NB4 (cell line): ENCODE measurements around the gene ZNF480.
"Not testable (repeated sequence)": the region's sequence is repeated elsewhere in the genome, so short reads cannot be mapped to it uniquely, and the experiment has no call there.

Source experiments
- DNase-seq: peaks from one replicate; pipeline ENCODE4 v3.0.0; 2010; ENCODE audit warnings: low read depth
- H3K4me3 ChIP-seq: one replicate; pipeline ENCODE4 v1.5.1; 2011; ENCODE audit warnings: mild to moderate bottlenecking, low read depth, low read length, moderate library complexity
- MAX ChIP-seq: IDR thresholded peaks from 2 replicates; pipeline ENCODE4 v1.6.1; 2011; ENCODE audit warnings: low read depth, low read length
- MYC ChIP-seq: IDR thresholded peaks from 2 replicates; pipeline ENCODE4 v1.6.1; 2011; ENCODE audit warnings: low read depth, low read length
- POLR2A ChIP-seq: IDR thresholded peaks from 2 replicates; pipeline ENCODE4 v1.6.1; 2011; ENCODE audit warnings: mild to moderate bottlenecking; ENCODE audit not compliant: insufficient read length; ENCODE audit errors: extremely low read depth
- TF ChIP-seq, protein P1 (sequence below): IDR thresholded peaks from one replicate; pipeline ENCODE4 v1.5.1; 2012; ENCODE audit warnings: low read depth, low read length

ZNF480 gene

GRCh38 chr19:52335768-52336116 is 38.8 kb downstream of the ZNF480 start:
- TF ChIP-seq MAX, result no peak
- TF ChIP-seq POLR2A, result no peak
- TF ChIP-seq, protein P1, sequence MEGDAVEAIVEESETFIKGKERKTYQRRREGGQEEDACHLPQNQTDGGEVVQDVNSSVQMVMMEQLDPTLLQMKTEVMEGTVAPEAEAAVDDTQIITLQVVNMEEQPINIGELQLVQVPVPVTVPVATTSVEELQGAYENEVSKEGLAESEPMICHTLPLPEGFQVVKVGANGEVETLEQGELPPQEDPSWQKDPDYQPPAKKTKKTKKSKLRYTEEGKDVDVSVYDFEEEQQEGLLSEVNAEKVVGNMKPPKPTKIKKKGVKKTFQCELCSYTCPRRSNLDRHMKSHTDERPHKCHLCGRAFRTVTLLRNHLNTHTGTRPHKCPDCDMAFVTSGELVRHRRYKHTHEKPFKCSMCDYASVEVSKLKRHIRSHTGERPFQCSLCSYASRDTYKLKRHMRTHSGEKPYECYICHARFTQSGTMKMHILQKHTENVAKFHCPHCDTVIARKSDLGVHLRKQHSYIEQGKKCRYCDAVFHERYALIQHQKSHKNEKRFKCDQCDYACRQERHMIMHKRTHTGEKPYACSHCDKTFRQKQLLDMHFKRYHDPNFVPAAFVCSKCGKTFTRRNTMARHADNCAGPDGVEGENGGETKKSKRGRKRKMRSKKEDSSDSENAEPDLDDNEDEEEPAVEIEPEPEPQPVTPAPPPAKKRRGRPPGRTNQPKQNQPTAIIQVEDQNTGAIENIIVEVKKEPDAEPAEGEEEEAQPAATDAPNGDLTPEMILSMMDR, result no peak
- no peak for TF ChIP-seq MYC
- no peak for DNase-seq
- peak overlapping the region; percentile 90 for H3K4me3 ChIP-seq

DNA sequence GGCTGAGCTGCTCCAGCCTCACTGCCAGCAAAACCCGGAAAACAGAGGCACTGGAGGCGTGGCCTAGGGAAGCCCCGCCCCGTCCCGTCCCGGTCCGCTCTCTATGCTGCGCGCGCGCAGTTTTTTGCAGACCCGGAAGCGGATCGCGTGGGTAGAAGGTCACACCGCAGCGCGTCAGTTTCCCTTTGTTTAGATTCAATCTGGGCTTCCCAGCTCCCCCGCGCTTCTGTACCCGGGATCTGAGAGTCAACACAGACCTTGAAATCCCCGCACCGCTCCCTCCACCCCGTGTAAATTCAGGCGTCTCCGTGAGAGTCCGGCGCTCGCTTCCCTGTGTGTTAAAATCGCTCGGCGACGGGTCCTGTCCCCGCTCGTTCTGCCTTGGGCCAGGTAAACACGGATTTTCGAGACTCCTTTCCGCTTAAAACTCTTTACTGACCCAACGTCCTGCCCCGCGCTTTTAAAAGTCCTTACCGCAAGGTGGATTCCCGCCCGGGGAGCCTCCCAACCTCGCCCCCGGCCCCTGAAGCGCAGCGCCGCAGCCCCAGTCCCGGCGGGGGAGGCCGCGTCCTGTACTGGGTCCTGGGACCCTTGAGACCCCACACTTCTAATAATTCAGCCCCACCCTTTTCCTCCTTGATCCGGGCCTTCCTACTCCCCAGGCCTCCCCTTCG is 39.3 kb downstream of the ZNF480 start, which contains the start of gene ZNF610:
TSS of gene ZNF610 (plus strand) at position 127 of the 674 bp plus-strand sequence. CDS start 12,930 bp downstream, outside the sequence.
- peak within 1 kb of the TSS; percentile 90 for H3K4me3 ChIP-seq
- peak; percentile 90 for DNase-seq
- TF ChIP-seq, protein P1, result no peak
- peak; percentile 45; the same call in 1 of the 2 replicates for TF ChIP-seq MYC
- peak; percentile 62 for TF ChIP-seq MAX
- peak; percentile 88 for TF ChIP-seq POLR2A

DNA sequence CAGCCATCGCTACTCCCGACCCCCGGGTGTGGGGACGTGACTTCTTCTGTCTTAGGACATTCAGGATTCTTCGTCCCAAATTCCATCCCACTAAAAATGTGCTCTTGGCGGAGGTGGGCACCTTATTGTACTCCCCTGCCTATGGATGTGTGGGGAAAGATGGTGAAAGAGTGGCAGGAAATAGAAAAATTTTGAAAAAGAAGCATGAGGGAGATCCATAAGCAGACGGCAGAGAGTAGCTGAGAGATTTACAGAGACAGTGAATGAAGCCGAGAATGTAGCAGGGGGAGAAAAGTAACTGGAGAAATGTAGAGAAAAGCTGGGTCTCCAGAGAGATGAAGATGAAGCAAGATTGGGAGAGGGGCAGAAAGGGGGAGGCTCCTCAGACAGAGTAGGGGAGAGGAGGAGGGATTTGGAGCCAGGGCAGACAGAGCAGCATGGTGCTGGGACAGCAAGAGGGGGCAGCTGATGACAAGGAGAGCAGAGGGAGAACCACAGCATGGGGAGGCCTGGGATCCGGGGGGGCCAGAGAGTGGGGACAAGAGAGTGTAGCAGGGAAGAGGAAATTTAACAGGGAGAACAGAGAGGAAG is 39.9 kb downstream of the ZNF480 start:
- peak; percentile 60 for DNase-seq
- TF ChIP-seq, protein P1, result no peak
- no peak for TF ChIP-seq MYC
- TF ChIP-seq MAX, result no peak
- no peak for TF ChIP-seq POLR2A

DNA sequence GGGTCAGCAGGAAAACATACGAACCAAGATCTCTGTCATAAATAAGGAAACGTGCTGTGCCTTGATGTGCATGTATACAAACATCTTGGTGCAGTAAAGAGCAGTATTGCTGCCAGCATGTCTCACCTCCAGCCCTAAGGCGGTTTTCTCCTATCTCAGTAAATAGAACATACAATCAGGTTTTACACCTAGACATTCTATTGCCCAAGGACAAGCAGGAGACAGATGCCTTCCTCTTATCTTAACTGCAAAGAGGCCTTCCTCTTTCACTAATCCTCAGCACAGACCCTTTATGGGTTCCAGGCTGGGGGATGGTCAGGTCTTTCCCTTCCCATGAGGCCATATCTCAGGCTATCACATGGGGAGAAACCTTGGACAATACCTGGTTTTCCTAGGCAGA is 42.1 kb downstream of the ZNF480 start:
- H3K4me3 ChIP-seq, DNase-seq: not testable (repeated sequence)

More for the DNA sequence above, 39.9 kb downstream of the ZNF480 start:
- H3K4me3 ChIP-seq, result peak overlapping the region; percentile 90

DNA sequence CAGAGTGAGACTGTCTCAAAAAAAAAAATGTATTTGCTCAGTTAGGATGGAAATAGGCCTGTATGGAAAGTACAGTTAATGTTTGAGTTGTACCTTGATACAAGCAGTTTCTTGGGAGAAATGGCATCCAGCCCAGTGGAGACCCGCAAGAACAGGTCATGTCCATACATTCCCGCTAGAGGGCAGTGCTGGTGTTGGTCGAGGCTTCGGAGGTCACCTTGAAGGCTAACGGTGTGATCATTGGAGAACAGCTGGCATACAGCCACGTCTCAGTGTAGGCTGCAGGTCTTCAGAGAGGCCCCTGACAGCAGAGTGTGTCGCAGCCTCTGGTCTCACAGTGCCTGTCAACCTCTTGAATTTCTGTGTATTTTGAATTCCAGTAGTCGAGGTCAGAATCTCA is 46.6 kb downstream of the ZNF480 start:
- TF ChIP-seq MAX (peak; percentile 43; the same call in 1 of the 2 replicates), POLR2A (no peak), MYC (no peak)
- TF ChIP-seq, protein P1, result peak; percentile 82
- DNase-seq, result peak; percentile 83
- no peak overlapping the region for H3K4me3 ChIP-seq

DNA sequence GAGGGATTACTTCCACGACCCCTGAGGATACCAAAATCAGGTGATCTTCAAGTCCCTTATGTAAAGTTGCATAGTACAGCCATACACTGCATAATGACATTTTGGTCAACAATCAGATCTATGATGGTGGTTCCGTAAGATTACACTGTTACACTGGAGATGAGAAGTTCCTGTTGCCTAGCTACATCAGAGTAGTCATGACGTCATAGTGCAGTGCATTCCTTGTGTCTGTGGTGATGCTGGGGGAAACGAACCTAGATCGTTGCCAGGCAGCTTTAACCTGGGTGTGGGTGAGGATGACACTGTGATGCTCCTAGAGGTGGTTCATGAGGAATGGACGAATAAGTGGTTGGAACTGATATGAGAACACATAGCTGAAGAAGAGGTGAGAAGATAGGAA is 48.2 kb downstream of the ZNF480 start:
- TF ChIP-seq, protein P1, result no peak
- TF ChIP-seq MAX, result no peak
- no peak for TF ChIP-seq MYC
- TF ChIP-seq POLR2A, result no peak
- no peak overlapping the region for H3K4me3 ChIP-seq
- no peak for DNase-seq
